Hepatic stellate cell (primary cell): ENCODE measurements around the gene HEMK1.

Experiments used
- DNase-seq: peaks from one replicate; pipeline ENCODE4 v3.0.0; 2011; ENCODE audit warnings: low spot score

The HEMK1 gene

DNA sequence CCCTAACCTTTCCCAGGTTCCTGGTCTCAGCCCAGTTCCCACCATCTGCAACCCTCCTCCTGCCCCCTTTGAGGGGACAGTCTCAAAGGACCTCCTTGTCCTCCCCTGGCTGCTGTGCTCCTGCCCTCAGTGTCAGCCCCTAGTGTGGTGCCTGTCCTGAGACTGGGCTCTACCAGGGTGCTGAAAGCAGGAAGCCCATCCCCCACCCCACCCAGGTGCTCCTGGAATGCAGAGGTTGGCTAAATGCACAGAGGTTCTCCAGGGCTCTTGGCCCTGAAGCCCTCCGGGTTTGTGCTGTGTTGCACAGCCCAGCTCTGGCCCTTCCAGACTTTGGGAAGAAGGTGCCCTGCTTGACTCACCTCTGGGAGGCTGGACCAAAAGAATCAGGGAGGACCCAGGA is 23.5 kb upstream of the HEMK1 start:
- DNase-seq: no peak

DNA sequence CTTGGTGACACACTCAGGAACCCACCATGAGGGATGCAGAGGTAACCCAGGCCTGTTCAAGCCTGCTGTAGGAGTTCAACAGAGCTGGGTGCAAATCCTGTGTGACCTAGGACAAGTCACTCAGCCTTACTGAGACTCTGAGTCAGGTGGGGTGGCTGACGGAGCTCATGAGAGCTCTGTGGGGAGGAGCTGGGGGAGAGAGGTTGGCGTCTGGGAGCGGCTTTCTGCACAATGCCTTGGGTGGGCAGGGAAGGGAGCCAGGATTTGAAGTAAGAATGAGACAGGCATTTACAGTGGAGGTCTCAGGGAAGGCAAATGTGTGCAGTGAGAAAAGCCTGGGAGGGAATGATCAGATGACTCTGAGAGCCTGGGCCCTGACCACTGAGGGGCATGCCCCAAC is 20.1 kb upstream of the HEMK1 start:
- DNase-seq: no peak

DNA sequence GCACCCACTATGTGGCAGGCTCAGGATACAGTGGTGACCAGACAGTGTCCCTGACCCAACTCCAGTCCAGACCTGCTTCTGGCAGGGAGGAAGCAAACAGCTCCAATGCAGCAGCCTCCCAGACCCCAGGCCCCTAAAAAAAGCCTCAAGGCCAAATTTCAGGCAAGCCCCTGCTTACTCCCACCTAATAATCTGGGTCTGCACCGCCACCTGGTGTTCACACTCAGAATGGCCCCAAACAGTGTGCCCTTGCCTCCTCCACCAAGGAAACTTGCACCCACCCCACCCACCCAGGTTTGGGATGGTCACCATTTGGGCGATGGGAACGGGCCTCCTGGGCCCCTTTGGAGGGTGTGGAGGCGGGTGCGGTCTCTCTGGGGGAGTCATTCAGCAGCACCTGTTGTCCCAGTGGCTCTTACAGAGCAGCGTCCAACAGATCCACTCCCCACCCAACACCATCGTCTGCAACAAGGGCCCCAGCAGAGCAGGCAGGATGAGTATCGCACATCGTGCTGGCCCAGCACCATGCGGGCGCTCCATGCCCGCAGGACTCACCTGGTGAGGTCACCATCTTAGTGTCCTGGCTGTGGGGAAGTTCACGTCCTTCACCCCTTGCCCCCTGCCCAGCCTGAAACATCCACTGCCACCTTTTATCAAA is 19.1 kb upstream of the HEMK1 start:
- peak; percentile 74 for DNase-seq

DNA sequence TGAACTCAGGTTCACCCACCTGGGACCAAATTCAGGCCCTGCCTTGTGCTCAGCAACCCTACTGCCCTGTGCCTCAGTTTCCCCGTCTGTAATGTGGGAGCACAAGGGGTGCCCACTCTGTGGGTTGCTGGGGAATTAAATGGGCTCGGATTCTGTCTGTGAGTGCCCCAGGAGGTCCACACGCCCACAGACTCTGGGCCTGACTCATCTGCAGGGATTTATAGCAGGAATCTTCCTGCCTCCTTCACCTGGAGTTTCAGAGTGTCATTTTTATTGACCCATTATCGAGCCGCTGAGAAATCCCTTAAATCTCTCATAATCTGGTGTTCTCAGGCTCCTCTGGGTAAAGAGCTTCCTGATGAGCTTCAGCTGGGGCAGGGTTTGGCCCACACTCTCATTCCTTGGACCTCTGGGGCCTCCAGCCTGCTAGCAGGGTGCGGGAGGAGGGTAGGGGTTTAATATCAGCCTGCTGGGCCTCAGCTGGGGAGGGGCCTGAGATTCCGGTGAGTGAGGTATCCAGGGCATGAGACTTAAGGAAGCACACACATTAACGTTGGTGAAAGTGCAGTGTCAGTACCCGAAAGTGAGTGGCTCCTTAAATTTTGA is 18.2 kb upstream of the HEMK1 start:
- DNase-seq: no peak

DNA sequence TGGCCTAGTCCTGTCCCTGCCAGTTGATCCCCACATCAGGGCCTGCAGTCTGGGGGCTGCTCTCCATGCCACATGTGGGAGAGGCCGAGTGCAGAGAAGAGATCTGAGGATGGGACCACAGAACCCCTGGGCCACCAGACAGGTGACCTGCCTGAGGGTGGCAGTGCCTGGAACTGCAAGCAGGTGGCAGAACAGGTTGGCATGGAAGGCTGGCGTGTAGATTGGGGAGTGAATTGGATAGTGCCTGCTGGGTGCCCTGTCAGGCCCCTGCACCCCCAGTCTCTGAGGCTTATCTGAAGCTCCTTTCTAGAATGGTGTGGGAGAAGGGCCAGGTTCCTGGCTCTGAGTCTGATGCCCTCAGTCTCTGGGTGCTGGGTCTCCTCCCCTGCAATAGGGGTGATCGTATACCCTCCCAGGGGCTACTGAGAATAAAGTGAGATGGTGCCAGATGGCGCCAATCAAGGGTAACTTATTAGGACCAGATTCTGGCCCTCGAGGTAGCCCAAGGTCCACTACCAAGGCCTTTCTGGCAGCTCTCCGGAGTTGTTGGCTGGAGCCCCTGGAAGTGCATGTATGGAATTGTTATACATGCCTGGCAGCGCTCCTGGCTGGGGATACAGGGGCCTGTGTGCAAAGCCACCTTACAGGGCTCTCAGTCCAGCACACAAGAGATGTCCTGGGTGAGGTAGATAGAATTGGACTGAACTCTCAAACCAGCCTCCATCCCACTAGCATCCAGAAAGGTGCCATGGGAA is 17.5 kb upstream of the HEMK1 start:
- DNase-seq: no peak

DNA sequence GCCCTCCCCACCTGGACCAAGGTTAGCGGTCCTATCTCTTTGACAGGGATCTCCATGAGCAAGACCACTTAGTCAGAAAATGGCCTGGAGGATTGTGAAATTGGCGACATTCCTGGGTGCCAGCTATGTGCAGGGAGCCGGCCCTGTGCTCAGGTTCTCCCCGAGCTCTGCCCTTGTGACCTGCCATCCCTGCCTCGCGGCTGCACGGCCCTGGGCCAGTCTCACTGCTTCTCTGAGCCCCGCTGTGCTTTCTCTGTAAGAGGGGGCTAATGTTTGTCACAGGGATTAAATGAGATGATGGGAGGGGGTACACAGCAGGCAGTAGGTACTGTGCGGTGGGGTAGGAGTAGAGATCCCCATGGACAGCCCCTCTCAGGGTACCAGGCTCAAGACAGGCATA is 16.7 kb upstream of the HEMK1 start:
- DNase-seq: no peak

DNA sequence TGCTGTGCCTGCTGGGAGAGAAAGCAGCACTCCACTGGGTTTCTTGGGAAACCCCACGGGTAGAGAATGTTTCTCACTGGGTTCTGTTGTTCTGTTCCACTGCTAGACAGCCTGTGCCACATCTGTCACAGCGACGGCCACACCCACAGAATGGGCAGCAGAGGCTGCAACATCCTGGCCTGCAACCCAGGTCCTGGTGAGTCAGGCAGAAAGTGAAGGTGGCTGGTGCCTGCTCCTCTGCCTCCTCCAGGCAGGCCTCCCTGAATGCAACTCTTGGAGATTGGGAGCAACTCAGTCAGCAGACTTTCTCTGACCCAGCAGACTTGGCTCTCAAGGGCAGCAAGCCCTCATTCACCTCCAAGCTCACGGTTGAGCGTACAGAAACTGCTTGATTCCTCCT is 14.8 kb upstream of the HEMK1 start:
- DNase-seq: no peak

DNA sequence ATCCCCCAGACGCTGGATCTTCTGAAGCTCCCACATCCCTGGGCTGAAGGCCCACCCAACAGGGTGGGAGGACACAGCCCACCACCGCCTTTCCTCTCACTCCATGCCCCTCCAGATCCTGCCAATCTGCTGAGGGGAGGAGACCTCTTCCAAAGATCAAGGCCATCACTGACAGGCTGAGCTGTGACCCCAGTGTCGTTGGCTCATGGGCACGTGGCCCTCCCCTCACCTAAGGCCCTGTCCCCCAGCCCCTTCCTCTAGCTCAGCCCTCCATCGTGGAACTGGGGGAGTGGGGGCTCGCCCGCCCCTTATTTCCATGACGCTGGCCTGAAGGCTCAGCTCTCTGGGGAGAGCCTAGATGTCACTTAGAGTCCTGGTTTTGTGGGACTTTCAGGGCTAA is 12.2 kb upstream of the HEMK1 start:
- no peak for DNase-seq

DNA sequence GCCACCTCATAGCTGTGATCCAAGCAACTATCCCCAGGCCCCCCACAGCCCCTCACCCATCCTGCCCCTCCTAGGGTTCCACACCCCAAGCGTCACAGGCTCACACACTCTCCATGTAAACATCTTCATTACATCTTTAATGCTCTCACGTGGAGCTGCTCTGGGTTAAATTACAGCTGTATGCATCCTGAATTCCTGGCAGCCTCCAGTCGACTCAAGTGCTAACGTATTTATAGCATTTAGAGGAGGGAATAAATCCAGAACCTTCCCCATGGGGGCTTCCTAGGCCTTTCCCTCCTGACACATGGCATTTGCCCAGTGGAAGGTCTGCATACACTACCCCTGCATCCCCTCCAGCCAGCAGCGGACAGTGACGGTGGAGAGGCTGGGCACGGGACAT is 11.4 kb upstream of the HEMK1 start:
- DNase-seq: no peak

DNA sequence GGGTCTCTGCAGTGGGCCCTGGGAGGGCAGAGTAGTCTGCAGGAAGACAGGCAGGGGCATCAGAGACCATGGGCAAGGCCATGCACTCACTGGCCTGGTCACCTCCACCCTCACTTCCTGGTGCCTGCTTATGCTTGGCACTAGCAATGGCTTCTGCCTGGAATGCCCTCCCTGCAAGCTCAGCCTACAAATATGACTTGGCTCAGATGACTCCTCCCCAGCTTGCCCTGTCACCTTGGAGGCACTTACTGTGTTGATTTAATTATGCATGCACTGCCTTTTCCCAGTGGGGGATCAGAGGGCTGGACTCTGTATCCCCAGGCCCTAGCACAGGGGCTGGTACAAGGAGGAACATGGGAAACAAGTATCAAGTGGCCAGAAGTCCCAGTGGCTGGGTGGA is 9.6 kb upstream of the HEMK1 start:
- no peak for DNase-seq

DNA sequence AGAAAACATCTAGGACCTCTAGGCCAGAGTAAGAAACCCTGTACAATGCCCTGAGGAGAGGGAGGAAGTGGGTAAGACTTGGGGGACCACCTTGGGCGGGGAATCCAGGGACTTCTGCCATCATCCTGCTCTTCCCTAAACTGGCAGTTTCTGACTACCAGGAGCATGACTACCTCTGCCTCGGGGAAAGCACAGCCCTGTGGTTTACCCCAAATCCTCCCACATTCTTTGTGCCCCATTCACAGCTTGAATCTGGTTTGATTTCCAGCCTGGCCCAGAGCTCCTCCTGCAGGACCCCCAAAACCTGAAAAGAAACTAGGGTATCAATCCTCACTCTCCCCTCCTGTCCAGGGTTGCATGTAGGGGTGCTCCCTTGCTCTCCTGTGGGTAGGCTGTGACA is 6.5 kb upstream of the HEMK1 start:
- peak; percentile 48 for DNase-seq

DNA sequence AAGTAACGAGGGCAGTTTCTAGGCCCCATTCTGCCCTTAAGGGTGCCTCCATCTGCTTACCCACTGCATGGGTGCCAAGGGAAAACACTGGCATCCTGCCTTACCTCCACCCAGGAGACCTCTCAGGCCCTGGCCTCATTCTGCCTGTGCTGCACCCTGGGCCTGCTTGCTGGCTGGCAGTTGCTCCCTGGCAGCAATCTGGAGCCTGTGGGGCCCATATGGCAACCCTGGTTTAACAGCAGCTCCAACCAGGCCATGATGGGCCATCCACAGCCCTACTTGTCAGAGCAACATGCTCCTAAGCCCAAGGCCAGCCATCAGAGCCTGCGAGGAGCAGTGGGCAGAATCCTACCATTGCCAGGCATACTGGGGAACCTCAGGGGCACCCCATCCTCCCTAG is 5.5 kb upstream of the HEMK1 start:
- no peak for DNase-seq

DNA sequence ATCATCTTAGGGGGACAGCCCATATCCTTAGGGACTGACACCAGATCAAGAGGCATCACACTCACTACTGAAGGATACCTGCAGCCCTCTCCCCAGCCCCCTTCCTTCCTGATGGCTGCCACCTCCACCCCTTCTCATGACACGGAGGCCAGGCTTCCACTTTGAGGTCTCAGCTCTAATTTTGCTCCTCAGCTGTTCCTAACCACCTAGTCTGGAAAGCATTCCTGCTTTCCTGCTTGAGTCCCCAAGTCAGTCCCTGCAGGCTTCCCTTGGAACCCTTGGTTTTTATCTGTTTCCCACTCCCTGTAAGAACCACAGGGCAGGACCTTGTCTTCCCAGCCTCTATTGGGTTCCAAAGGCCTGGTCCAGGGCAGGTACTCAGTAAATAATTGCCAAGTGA is 5.0 kb upstream of the HEMK1 start:
- no peak for DNase-seq

DNA sequence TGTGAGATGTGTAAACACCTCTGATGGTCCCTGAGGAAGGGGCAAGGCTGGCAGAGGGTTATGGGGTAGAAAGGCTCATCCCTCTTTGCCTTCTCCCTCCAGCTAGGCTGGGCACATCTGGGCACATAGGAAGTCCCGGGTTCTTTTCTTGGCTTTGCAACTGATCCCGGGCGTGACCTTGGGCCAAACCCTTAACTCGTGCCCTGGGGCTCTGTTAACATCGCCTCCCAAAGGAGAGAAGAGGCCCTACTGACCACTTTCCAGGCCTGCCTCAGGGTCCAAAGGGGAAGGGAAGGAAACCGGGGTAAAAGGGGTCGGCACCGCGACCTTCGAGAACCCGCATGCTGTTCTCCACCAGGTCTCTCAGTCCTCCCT is 2.3 kb upstream of the HEMK1 start:
- DNase-seq: no peak

DNA sequence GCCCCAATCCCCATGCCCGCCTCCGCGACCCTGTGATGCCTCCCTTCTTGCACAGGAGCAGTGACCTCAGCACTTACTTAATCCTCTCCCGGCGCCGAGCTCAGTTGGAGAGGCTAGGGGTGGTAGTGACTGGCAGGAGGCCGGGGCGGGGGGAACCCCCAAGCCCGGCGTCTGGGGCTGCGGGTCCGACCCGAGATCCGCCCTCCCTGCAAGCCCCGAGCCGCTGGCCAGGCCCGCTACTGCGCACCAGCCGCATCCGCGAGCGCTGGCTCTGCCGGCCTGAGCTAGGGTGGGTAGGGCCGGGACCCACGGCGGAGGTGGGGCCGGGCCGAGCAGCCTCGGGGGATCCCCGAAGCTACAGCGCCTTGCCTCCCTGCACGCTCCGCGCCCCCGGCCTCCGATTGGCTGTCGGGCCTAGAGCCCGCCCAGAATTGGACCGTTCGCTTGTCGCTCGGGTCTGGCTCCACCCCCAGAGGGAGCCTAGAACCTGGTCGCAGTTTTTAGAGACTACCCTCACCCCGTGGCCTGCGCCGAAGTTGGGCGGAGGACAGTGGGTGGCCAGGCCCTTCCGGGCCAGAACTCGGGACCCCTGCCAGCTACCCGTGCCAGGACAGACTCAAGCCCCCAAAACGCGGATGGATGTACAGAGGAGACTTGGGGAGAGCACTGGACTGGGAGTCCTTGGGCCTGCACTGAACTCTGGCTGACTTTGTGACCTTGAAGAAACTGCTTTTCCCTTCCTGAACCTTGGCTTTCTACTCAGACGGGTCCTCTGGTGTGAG is 1.7 kb upstream of the HEMK1 start, which contains the start of gene C3orf18:
Gene C3orf18 (minus strand): TSS at position 362 of the 782 bp plus-strand sequence. CDS start 2,048 bp downstream, outside the sequence.
- peak; percentile 99 for DNase-seq

DNA sequence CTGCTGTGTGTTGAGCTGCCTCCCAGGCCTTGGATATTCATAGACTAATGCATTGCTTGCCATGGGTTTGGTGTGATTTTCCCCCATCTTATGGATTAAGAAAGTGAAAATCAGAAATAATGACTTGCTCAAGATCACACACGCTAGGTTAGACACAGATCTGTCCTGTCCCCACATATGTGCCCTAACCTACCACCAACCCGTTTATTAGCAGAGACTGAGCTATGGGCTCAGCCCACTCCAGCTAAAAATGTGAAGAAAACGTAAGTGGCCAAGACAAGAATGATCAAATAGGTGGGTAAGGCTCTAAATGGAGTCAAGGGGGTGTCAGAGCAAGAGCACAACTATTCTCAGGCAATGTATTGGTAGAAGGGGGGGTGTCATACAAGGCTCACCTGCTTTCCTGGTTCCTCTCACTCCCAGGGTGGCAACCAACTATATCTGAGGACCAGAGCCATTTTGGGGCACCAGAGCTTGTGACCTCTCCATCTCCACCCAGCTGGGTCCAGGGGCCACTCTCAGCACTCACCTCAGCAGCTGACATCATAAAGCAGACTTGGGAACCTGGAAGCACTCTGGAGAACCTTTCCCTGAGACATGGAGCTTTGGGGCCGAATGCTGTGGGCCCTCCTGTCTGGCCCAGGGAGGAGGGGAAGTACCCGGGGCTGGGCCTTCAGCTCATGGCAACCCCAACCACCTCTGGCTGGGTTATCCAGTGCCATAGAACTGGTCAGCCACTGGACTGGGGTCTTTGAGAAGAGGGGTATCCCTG is 1.4 kb downstream of the HEMK1 start:
- DNase-seq: no peak

DNA sequence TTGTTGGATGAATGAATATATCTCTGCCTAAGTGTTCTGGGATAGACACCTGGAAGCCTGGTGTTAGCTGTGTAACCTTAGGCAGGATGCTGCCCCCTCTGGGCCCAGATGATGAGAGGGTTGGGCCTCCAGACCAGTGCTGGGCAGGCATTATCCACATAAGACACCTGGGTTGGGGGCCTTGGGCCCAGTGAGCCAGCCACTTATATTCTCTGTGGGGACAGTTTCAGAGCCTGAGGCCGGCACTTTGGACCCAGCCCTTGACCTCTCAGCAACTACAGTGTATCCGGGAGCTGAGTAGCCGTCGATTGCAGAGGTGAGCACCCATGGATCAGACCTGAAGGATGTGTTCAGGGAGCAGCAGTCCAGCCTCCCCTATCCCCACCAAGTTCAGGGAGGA is 2.2 kb downstream of the HEMK1 start:
- DNase-seq: no peak

DNA sequence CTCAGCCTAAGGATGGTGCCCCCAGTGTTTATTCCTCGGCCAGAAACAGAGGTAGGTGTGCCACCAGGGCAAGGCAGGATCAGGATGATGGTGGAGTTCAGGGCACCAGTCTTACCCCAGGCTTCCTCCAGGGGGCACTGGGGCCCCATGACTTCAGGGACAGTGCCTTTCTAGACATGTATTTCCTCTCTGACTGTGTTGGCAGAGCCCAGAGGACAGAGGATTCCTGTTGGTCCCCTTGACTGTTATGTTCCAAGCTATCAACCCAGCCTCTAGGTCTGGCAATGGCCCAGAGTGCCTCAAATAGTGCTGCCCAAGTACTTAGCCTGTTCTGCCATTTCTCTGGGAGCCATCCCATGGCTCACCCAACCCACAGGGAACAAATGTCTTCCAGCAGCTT is 2.8 kb downstream of the HEMK1 start:
- DNase-seq: peak; percentile 87

DNA sequence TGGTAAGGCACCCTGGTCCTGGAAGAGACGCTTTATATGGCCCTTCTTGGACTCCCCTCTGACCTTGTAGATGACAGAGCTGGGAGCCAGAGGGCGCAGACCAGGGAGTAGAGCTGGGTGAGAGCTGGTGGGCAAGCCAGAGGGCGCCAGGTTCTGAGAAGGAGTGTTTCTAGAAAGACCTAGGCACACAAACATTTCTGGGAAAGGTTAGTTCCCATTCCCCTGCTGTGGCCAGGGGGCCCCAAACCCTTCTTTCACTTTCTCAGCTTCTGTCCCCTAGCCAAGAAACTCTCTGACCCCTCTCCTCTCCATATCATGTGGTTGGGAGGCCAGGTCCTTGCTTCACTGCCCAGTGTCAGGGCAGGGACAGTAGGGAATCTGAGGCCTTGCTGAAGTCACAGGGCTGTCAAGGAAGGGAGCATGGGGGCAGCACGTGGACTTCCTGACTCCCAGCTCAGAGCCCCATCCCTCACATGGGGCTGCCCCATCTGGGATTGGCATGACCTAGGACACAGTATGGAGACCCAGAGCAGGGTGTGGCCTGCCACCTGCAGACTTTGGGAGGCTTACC is 3.6 kb downstream of the HEMK1 start:
- DNase-seq: no peak

DNA sequence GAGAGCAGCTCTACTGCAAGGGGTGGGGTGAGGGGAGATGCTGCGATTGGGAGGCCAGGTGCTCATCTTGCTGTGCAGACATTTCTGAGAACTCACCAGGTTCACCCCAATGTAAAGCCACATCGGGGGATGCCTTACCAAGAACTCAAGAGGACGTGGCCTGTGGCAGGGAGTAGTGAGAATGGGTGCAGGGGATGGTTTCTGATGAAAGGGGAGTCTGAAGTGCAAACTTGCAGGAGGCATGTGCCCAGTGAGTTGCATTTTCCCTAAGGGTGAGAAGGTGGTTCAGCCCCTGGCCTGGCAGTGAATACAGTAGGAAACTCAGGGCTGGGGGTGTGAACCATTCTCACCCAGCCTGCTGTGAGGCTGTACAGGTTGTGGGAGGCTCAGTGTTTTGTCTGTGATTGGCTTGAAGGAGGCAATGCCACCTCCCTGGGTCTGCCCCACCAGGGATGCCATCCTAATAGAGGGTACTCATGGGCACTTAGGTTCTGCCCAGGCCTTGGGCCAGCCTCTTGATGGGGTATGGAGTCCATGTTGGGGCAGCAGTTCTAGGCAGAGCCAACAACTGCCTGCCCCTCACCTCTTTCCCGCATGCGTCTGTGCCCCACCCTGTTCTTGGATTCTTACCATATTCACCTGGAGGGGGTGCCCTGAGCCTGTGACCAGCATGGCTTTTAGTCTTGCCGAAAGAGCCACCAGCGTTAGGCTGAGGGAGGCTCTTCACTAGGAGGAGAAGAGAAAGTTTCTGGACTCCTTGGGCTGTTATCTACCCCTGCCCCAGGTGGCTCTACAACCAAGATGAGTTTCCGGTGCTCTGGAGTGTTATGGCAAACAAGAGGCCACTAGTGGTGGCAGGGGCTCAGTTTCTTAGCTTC is 4.5 kb downstream of the HEMK1 start:
- no peak for DNase-seq

DNA sequence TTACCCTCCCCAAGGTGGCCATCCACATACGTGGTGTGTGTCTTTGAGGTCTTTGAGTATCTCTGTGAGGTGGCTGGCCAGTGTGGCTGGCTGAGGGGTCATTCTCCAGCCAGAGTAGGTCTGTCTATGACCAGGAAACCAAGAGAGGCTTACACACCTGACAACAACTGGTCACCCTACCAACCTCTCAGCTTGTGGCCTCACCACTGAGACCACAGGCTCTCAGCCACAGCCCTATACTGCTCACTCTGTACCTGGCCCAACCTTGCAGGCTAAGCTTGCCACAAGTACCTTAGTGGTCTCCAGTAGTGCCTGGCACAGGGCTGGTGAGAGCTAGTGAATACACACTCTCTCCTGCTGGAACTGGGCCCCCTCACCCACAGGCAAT is 5.1 kb downstream of the HEMK1 start:
- DNase-seq: no peak
